A549 (cell line): ENCODE results near the gene KICS2. TPM values are rescaled to one million over a fixed set of nuclear protein-coding genes. Genes with fewer than 3 reads are reported as not detected.

ENCODE experiments used
- ATAC-seq, 2 experiments: fragments of 200-7000 bp in 1 of 2; fragments of >200 bp in 1 of 2; cut with Nextera tagmentation in 1 of 2; cut with Tn5 transposase in 1 of 2; 3 replicates each; pipeline versions ENCODE4 v1.8.0 to v1.9.1; 2018 to 2020; ENCODE audit warnings: mild to moderate bottlenecking in 1 of 2, moderate library complexity in 1 of 2
- CTCF ChIA-PET: fragments of 300-600 bp; sonication (Branson Sonifier 250); formaldehyde crosslinking; extraction: SDS; loops from one replicate; lab custom pipeline; 2021; ENCODE audit warnings: antibody characterized with exemption, inconsistent platforms; lab: Yijun Ruan, JAX
- POLR2A ChIA-PET: fragments of 350-600 bp; formaldehyde crosslinking; extraction: SDS; loops from one replicate; lab custom pipeline; 2021; ENCODE audit warnings: antibody characterized with exemption, inconsistent platforms; lab: Yijun Ruan, JAX
- DNase-seq, 2 experiments: peaks; one replicate each; pipeline versions ENCODE4 v3.0.0 to v3.0.0-alpha.2; 2011 to 2016; ENCODE audit warnings: low read depth in 1 of 2, low spot score in 1 of 2
- FAIRE-seq: peaks from 2 replicates; lab custom pipeline; 2011; peaks lifted over from hg19 to GRCh38; lab: Jason Lieb, UNC
- H3K27ac ChIP-seq, 2 experiments: fragments of >200 bp; sonication (Bioruptor Twin); formaldehyde crosslinking; 3 replicates each; pipeline ENCODE4 v1.5.1; 2016 to 2017
- H3K4me1 ChIP-seq: fragments of >200 bp; sonication (Bioruptor Twin); formaldehyde crosslinking; 3 replicates; pipeline ENCODE4 v1.6.1; 2016
- H3K4me2 ChIP-seq: fragments of >200 bp; sonication (Bioruptor Twin); formaldehyde crosslinking; 3 replicates; pipeline ENCODE4 v1.6.1; 2016
- H3K4me3 ChIP-seq: fragments of >200 bp; sonication (Bioruptor Twin); formaldehyde crosslinking; 3 replicates; pipeline ENCODE4 v1.5.1; 2016
- H3K9me3 ChIP-seq: fragments of >200 bp; sonication (Bioruptor Twin); formaldehyde crosslinking; 3 replicates; pipeline ENCODE4 v1.6.1; 2016
- E2F6 ChIP-seq: IDR thresholded peaks from 2 replicates; pipeline ENCODE4 v1.6.1; 2012; ENCODE audit warnings: low read depth, borderline replicate concordance
- EHF ChIP-seq: fragments of 250-450 bp; sonication (Bioruptor Pico); IDR thresholded peaks from 2 replicates; pipeline ENCODE4 v1.5.0; 2020; ENCODE audit warnings: mild to moderate bottlenecking
- EP300 ChIP-seq, 2 experiments: fragments of >200 bp; sonication (Bioruptor Twin); formaldehyde crosslinking; IDR thresholded peaks; 2 replicates in 1 of 2; 3 replicates in 1 of 2; pipeline ENCODE4 v1.6.1; 2016 to 2017
- ESRRA ChIP-seq: fragments of 150-350 bp; IDR thresholded peaks from 2 replicates; pipeline ENCODE4 v1.6.1; 2014; ENCODE audit warnings: mild to moderate bottlenecking, low read length, borderline replicate concordance
- FOSL2 ChIP-seq, 2 experiments: fragments of 450-650 bp in 1 of 2; fragments of >200 bp in 1 of 2; sonication (Bioruptor Twin) in 1 of 2; formaldehyde crosslinking; IDR thresholded peaks; 2 replicates each; pipeline versions ENCODE4 v1.5.0 to v1.6.1; 2016 to 2020; ENCODE audit warnings: mild to moderate bottlenecking in 1 of 2, moderate library complexity in 1 of 2
- FOXS1 ChIP-seq: fragments of 250-450 bp; sonication (Bioruptor Pico); IDR thresholded peaks from 2 replicates; pipeline ENCODE4 v1.5.0; 2020; ENCODE audit warnings: mild to moderate bottlenecking, moderate library complexity
- HEYL ChIP-seq: fragments of 250-450 bp; sonication (Bioruptor Pico); IDR thresholded peaks from 2 replicates; pipeline ENCODE4 v1.8.0; 2021; ENCODE audit warnings: mild to moderate bottlenecking, moderate library complexity
- HOXA7 ChIP-seq: fragments of 250-450 bp; sonication (Bioruptor Pico); IDR thresholded peaks from 2 replicates; pipeline ENCODE4 v1.5.0; 2020; ENCODE audit warnings: mild to moderate bottlenecking, moderate library complexity
- KDM1A ChIP-seq: fragments of 200-600 bp; sonication (generic); IDR thresholded peaks from 2 replicates; pipeline ENCODE4 v1.6.1; 2016; ENCODE audit warnings: low read depth, mild to moderate bottlenecking
- KDM5A ChIP-seq: fragments of 200-600 bp; sonication (generic); IDR thresholded peaks from 2 replicates; pipeline ENCODE4 v1.6.1; 2016; ENCODE audit warnings: antibody characterized with exemption, mild to moderate bottlenecking
- MAFK ChIP-seq: fragments of 450-650 bp; IDR thresholded peaks from 2 replicates; pipeline ENCODE4 v1.6.1; 2014; ENCODE audit not compliant: partially characterized antibody
- MAZ ChIP-seq: fragments of 150-350 bp; IDR thresholded peaks from 2 replicates; pipeline ENCODE4 v1.6.1; 2014; ENCODE audit warnings: antibody characterized with exemption, low read depth, low read length, borderline replicate concordance
- NPAS2 ChIP-seq: fragments of 250-450 bp; sonication (Bioruptor Pico); IDR thresholded peaks from 2 replicates; pipeline ENCODE4 v1.8.0; 2022; ENCODE audit warnings: mild to moderate bottlenecking, moderate library complexity, borderline replicate concordance
- POLR2A ChIP-seq: IDR thresholded peaks from 2 replicates; pipeline ENCODE4 v1.6.1; 2012; ENCODE audit warnings: mild to moderate bottlenecking, low read length
- RARB ChIP-seq: fragments of 250-450 bp; sonication (Bioruptor Pico); IDR thresholded peaks from 2 replicates; pipeline ENCODE4 v1.8.0; 2021; ENCODE audit warnings: mild to moderate bottlenecking, moderate library complexity
- RCOR1 ChIP-seq: fragments of 150-350 bp; IDR thresholded peaks from 2 replicates; pipeline ENCODE4 v1.6.1; 2014; ENCODE audit warnings: antibody characterized with exemption, low read length, low read depth
- REST ChIP-seq: fragments of 200-600 bp; sonication (generic); IDR thresholded peaks from 2 replicates; pipeline ENCODE4 v1.6.1; 2016; ENCODE audit warnings: antibody characterized with exemption, mild to moderate bottlenecking, moderate library complexity
- RFX5 ChIP-seq: fragments of 450-650 bp; IDR thresholded peaks from 2 replicates; pipeline ENCODE4 v1.7.1; 2014; ENCODE audit warnings: antibody characterized with exemption, mild to moderate bottlenecking, moderate library complexity
- ZC3H11A ChIP-seq: fragments of 450-650 bp; IDR thresholded peaks from 2 replicates; pipeline ENCODE4 v1.6.1; 2014; ENCODE audit warnings: antibody characterized with exemption, mild to moderate bottlenecking
- ZFP36 ChIP-seq: fragments of 450-650 bp; IDR thresholded peaks from 2 replicates; pipeline ENCODE4 v1.6.1; 2014; ENCODE audit warnings: borderline replicate concordance; ENCODE audit not compliant: partially characterized antibody
- ZSCAN20 ChIP-seq: fragments of 250-450 bp; sonication (Bioruptor Pico); IDR thresholded peaks from 2 replicates; pipeline ENCODE4 v1.8.0; 2022; ENCODE audit warnings: mild to moderate bottlenecking, moderate library complexity
- WGBS: methylation state at CpG from one replicate; pipeline ENCODE4 v1.1.6; 2017; ENCODE audit errors: missing lambda C conversion rate; 5-methylcytosine and 5-hydroxymethylcytosine counted together
- polyA plus RNA-seq, 4 experiments: library from polyadenylated mRNA; depleted of rRNA in 3 of 4; stranded (reverse); fragments of >200 nt; fragmentation: RNase III in 1 of 4; extraction: RNeasy Plus Mini Kit Qiagen cat#74134 plus additional on column Dnase treatment in 1 of 4; gene quantifications; 2 replicates in 3 of 4; 3 replicates in 1 of 4; pipeline ENCODE4 v1.2.3, GENCODE V29; 2011 to 2017
- TF ChIP-seq, protein P1 (sequence below): fragments of >200 bp; sonication (Bioruptor Twin); formaldehyde crosslinking; IDR thresholded peaks from 2 replicates; pipeline ENCODE4 v1.6.1; 2016
- TF ChIP-seq, protein P2 (sequence below): fragments of 250-450 bp; sonication (Bioruptor Pico); IDR thresholded peaks from 2 replicates; pipeline ENCODE4 v1.5.0; 2021; ENCODE audit warnings: mild to moderate bottlenecking, moderate library complexity, borderline replicate concordance
- TF ChIP-seq, protein P3 (sequence below): fragments of >200 bp; sonication (Bioruptor Twin); formaldehyde crosslinking; IDR thresholded peaks from 3 replicates; pipeline ENCODE4 v1.5.1; 2016

Gene KICS2
- polyA plus RNA-seq, 2 of the 4 experiments (the other 2 are of a cell fraction), result 9.1 to 21.4 TPM

GRCh38 chr12:64222009-64222765, at the start of gene KICS2 (continued):
- TF ChIP-seq HEYL (CRISPR knock-in tag), result no peak
- TF ChIP-seq KDM5A, result no peak
- no peak for TF ChIP-seq ESRRA
- peak; percentile 90 for TF ChIP-seq POLR2A
- TF ChIP-seq RARB, result no peak
- TF ChIP-seq ZC3H11A, result no peak
- 0 out of 2 replicates have a peak, but pooled peaks have one; percentile 39 for TF ChIP-seq FOXS1 (CRISPR knock-in tag)
- TF ChIP-seq MAFK, result no peak
- no peak for TF ChIP-seq NPAS2 (CRISPR knock-in tag)
- TF ChIP-seq EP300 (IDR thresholded peaks at IDR 0.05), result no peak
- TF ChIP-seq, protein P1, sequence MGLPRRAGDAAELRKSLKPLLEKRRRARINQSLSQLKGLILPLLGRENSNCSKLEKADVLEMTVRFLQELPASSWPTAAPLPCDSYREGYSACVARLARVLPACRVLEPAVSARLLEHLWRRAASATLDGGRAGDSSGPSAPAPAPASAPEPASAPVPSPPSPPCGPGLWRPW, result no peak
- TF ChIP-seq HOXA7 (CRISPR knock-in tag), result no peak
- TF ChIP-seq, protein P2, sequence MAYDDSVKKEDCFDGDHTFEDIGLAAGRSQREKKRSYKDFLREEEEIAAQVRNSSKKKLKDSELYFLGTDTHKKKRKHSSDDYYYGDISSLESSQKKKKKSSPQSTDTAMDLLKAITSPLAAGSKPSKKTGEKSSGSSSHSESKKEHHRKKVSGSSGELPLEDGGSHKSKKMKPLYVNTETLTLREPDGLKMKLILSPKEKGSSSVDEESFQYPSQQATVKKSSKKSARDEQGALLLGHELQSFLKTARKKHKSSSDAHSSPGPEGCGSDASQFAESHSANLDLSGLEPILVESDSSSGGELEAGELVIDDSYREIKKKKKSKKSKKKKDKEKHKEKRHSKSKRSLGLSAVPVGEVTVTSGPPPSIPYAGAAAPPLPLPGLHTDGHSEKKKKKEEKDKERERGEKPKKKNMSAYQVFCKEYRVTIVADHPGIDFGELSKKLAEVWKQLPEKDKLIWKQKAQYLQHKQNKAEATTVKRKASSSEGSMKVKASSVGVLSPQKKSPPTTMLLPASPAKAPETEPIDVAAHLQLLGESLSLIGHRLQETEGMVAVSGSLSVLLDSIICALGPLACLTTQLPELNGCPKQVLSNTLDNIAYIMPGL, result no peak
- no peak for TF ChIP-seq ZFP36
- no peak; the same call in 1 of the 2 replicates for TF ChIP-seq REST
- peak; percentile 81 for TF ChIP-seq E2F6
- peak; percentile 87; the same call in 1 of the 2 replicates for TF ChIP-seq EHF
- TF ChIP-seq, protein P3, sequence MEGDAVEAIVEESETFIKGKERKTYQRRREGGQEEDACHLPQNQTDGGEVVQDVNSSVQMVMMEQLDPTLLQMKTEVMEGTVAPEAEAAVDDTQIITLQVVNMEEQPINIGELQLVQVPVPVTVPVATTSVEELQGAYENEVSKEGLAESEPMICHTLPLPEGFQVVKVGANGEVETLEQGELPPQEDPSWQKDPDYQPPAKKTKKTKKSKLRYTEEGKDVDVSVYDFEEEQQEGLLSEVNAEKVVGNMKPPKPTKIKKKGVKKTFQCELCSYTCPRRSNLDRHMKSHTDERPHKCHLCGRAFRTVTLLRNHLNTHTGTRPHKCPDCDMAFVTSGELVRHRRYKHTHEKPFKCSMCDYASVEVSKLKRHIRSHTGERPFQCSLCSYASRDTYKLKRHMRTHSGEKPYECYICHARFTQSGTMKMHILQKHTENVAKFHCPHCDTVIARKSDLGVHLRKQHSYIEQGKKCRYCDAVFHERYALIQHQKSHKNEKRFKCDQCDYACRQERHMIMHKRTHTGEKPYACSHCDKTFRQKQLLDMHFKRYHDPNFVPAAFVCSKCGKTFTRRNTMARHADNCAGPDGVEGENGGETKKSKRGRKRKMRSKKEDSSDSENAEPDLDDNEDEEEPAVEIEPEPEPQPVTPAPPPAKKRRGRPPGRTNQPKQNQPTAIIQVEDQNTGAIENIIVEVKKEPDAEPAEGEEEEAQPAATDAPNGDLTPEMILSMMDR, result no peak
- TF ChIP-seq ZSCAN20 (CRISPR knock-in tag), result no peak
- TF ChIP-seq FOSL2 (IDR thresholded peaks at IDR 0.05), result no peak
- peak; percentile 91 for TF ChIP-seq FOSL2 (CRISPR knock-in tag; IDR thresholded peaks at IDR 0.05)

DNA sequence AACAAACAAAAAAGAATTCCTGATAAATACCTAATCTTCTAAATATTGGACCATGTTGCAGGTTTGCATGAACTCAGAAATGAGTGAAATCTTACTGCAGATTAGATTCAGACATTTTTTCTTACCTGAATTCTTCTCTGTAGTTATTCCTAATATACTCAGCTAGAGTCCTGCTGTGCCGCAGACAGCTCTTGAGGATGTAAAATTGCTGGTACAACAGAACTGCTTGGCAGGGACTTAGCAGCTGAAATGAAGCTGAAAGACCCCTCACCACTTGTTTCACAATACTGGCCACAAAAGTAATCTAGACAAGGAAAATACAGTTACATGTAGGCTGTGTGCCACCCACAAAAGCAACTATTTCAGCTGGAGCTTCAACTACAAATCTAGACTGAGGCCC, 48.3 kb upstream of the KICS2 start:
- no peaks in the 10 kb centered on the region for H3K4me1 ChIP-seq
- no peaks in the 10 kb centered on the region for H3K9me3 ChIP-seq
- no peak overlapping the region for H3K4me3 ChIP-seq
- TF ChIP-seq MAZ (no peak), RFX5 (no peak), KDM1A (no peak), RCOR1 (no peak)
- CTCF ChIA-PET, result interaction anchor here (4.6 kb wide), 1 partner anchor 13 kb away, joined by 21 read pairs; no protein-coding TSS in a partner anchor
- DNase-seq (no peak), ATAC-seq (no peak), FAIRE-seq (no peak)
- H3K4me2 ChIP-seq, result no peak overlapping the region
- 96% methylated on average over 1 of the region's 1 CpG for whole genome bisulfite sequencing
- POLR2A ChIA-PET, result no interaction called here
- no peak overlapping the region for H3K27ac ChIP-seq
